ENCODE measurements around the gene SPINK13. TPM values are rescaled to one million over a fixed set of nuclear protein-coding genes. Genes with fewer than 3 reads are reported as not detected.

SPINK13 gene, protein sequence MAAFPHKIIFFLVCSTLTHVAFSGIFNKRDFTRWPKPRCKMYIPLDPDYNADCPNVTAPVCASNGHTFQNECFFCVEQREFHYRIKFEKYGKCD
- not detected in 2 replicates for total RNA-seq

DNA sequence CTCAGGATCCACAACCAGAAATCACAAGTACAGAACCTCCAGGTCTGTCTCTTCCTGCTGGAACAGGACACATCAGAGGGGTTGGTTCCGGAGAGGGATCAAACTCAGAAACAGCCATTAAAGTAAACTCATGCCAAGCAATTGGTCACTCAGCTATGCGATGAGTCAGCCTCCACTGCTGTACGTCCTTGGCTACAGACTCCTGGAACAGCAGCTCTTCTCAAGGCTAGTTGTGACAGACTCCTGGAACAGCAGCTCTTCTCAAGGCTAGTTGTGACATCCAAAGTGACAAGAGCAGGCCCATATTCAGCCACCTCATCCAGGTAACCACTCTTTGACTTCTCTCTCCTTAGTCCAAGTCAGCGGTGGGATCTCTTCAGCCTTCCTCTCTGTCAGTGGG lies at the start of gene SPINK13:
TSS of gene SPINK13 (plus strand) at position 229 of the 400 bp plus-strand sequence. CDS start 1,279 bp downstream, outside the sequence.

DNA sequence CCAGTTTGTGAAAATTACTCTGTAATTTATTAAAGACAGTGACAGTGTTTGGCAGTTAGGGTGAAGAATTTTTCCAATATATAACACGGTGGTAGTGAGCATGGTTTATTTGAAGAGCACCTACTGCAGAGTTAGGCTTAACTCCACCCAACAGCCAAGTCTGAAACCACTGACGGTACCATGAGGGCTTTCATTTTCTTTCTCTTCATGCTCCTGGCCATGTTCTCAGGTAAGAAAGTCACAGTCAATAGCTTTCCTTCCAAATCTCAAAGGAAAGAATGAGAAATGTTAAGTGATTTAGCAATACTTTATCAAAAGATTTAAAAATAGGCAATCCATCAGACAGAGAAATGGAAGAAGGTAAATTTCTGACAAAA lies 30.2 kb upstream of the SPINK13 start, which contains the start of gene MARCOL:
TSS of gene MARCOL (plus strand) at position 108 of the 377 bp plus-strand sequence. CDS start at position 181, 73 bp downstream.

GRCh38 chr5:148312153-148312552 lies 43.6 kb downstream of the SPINK13 start, which contains the start of gene SPINK7:
Gene SPINK7 (plus strand): TSS chr5:148312423. CDS start chr5:148312484, 61 bp downstream.

GRCh38 chr5:148335259-148335658 lies 66.7 kb downstream of the SPINK13 start, which contains the start of gene SPINK9:
Gene SPINK9 (plus strand): TSS chr5:148335559. CDS start chr5:148335614, 55 bp downstream.

Other genes starting within 250 kb of the SPINK13 start
- 0.95 and 1.6 TPM in 2 replicates for gene SPINK5, start 204.8 kb upstream of the SPINK13 start, total RNA-seq
- not detected in 2 replicates for gene SPINK14, start 100.2 kb upstream of the SPINK13 start, total RNA-seq
- gene SPINK6, start 65.8 kb upstream of the SPINK13 start, total RNA-seq: 10.3 and 28.1 TPM in 2 replicates
- not detected in 2 replicates for gene MARCOL, start 30.3 kb upstream of the SPINK13 start, total RNA-seq
- 0.47 TPM in 1 of 2 replicates, not detected in the other for gene SPINK7, start 43.6 kb downstream of the SPINK13 start, total RNA-seq
- not detected in 2 replicates for gene SPINK9, start 66.8 kb downstream of the SPINK13 start, total RNA-seq
- 17.2 and 21.1 TPM in 2 replicates for gene FBXO38, start 115.2 kb downstream of the SPINK13 start, total RNA-seq